Testis (tissue), 3 donors: ENCODE measurements around the gene MCF2L. TPM values are rescaled to one million over a fixed set of nuclear protein-coding genes. Genes with fewer than 3 reads are reported as not detected.

Source experiments
- DNase-seq: peaks from one replicate; pipeline ENCODE4 v3.0.0-alpha.2; 2019
- H3K27ac ChIP-seq, 2 donors: fragments of 200-600 bp; sonication (generic); one replicate each; pipeline ENCODE4 v1.5.1; 2019
- H3K27me3 ChIP-seq: fragments of 200-600 bp; sonication (generic); one replicate; pipeline ENCODE4 v1.5.1; 2019
- H3K36me3 ChIP-seq: fragments of 200-600 bp; sonication (generic); one replicate; pipeline ENCODE4 v1.5.1; 2017; ENCODE audit warnings: low read depth; ENCODE audit errors: missing control alignments
- H3K4me1 ChIP-seq: fragments of 200-600 bp; sonication (generic); one replicate; pipeline ENCODE4 v1.5.1; 2019
- H3K4me3 ChIP-seq, 2 donors: fragments of 200-600 bp; sonication (generic); one replicate each; pipeline ENCODE4 v1.5.1; 2017 to 2019
- H3K9me3 ChIP-seq: fragments of 200-600 bp; sonication (generic); one replicate; pipeline ENCODE4 v1.5.1; 2017
- CTCF ChIP-seq, 3 experiments: fragments of 450-650 bp in 2 of 3; fragments of 200-600 bp in 1 of 3; sonication (generic) in 1 of 3; IDR thresholded peaks; one replicate each; pipeline ENCODE4 v1.5.1; 2016 to 2019; ENCODE audit warnings: antibody characterized with exemption in 3 of 3, mild to moderate bottlenecking in 2 of 3, moderate library complexity in 1 of 3
- POLR2A ChIP-seq: fragments of 450-650 bp; IDR thresholded peaks from one replicate; pipeline ENCODE4 v1.6.1; 2017; ENCODE audit warnings: antibody characterized with exemption, mild to moderate bottlenecking, moderate library complexity
- WGBS, 2 donors: methylation state at CpG; one replicate each; pipeline ENCODE4 v1.1.5; 2018; 5-methylcytosine and 5-hydroxymethylcytosine counted together
- intact Hi-C: fragments of 100-400 bp; cut with DNase I; formaldehyde crosslinking; loops from one replicate; pipeline ENCODE4 v1.15.1; 2023; ENCODE audit warnings: low total_unique reads
- polyA plus RNA-seq: library from polyadenylated mRNA; stranded (reverse); fragments of 350-450 nt; fragmentation: Illumina TruSeq; extraction: RNeasy Lipid Tissue Mini Kit (QIAGEN cat#74804); gene quantifications from one replicate; pipeline ENCODE4 v1.2.3, GENCODE V29; 2014; ENCODE audit warnings: low read depth, low replicate concordance; ENCODE audit not compliant: insufficient read depth
- total RNA-seq, 2 donors: library from RNA; depleted of rRNA; stranded (reverse); fragments of >200 nt; gene quantifications; one replicate each; pipeline ENCODE4 v1.2.3, GENCODE V29; 2016

Gene MCF2L
- total and polyA plus RNA-seq, 3 donors from 2014 or later = 5.0 to 17.6 (median 14.6) TPM

GRCh38 chr13:113005076-113005865 is 36.3 kb downstream of the MCF2L start:
- H3K9me3 ChIP-seq = no peaks in the 10 kb centered on the region
- TF ChIP-seq POLR2A (no peak), CTCF (IDR thresholded peaks at IDR 0.05) (no peak)
- peaks cover 7% of the 10 kb centered on the region for H3K4me1 ChIP-seq
- intact Hi-C loops = no loop called here
- no peak overlapping the region for H3K4me3 ChIP-seq
- no peak overlapping the region for H3K27ac ChIP-seq
- DNase-seq = no peak
- no peaks in the 10 kb centered on the region for H3K27me3 ChIP-seq
- 89 to 92% methylated on average over 22 to 26 of the region's 26 CpGs for WGBS, 2 donors
- H3K36me3 ChIP-seq = no peaks in the 10 kb centered on the region

- no peak for DNase-seq
- Histone ChIP-seq H3K27me3 (no peaks in the 10 kb centered on the region), H3K4me1 (peaks cover 7% of the 10 kb centered on the region), H3K9me3 (no peaks in the 10 kb centered on the region), H3K4me3 (no peak overlapping the region), H3K27ac (no peak overlapping the region), H3K36me3 (no peaks in the 10 kb centered on the region)
- intact Hi-C loops = no loop called here
- TF ChIP-seq POLR2A (no peak), CTCF (IDR thresholded peaks at IDR 0.05) (no peak)
- WGBS, 2 donors = 83 to 94% methylated on average over 12 to 15 of the region's 15 CpGs
Observed at GRCh38 chr13:113005997-113006396, 37.0 kb downstream of the MCF2L start.

GRCh38 chr13:113006660-113007059 is 37.6 kb downstream of the MCF2L start:
- no peaks in the 10 kb centered on the region for H3K9me3 ChIP-seq
- no peaks in the 10 kb centered on the region for H3K27me3 ChIP-seq
- TF ChIP-seq CTCF (IDR thresholded peaks at IDR 0.05) (no peak), POLR2A (no peak)
- H3K27ac ChIP-seq = no peak overlapping the region
- intact Hi-C loops = no loop called here
- no peak overlapping the region for H3K4me3 ChIP-seq
- peaks cover under 1% of the 10 kb centered on the region for H3K4me1 ChIP-seq
- DNase-seq = no peak
- 88 to 95% methylated on average over 14 to 16 of the region's 16 CpGs for WGBS, 2 donors
- no peaks in the 10 kb centered on the region for H3K36me3 ChIP-seq

- intact Hi-C loops = no loop called here
Observed at GRCh38 chr13:113008851-113009250, 39.8 kb downstream of the MCF2L start.

GRCh38 chr13:113009743-113010509 is 40.9 kb downstream of the MCF2L start:
- Histone ChIP-seq H3K36me3 (no peaks in the 10 kb centered on the region), H3K27ac (no peak overlapping the region), H3K27me3 (no peaks in the 10 kb centered on the region), H3K9me3 (no peaks in the 10 kb centered on the region), H3K4me3 (no peak overlapping the region), H3K4me1 (no peaks in the 10 kb centered on the region)
- no peak for DNase-seq
- TF ChIP-seq CTCF (IDR thresholded peaks at IDR 0.05) = no peak
- no peak for TF ChIP-seq POLR2A
- intact Hi-C loops = no loop called here
- 67 to 75% methylated on average over 14 to 17 of the region's 17 CpGs for WGBS, 2 donors

More at GRCh38 chr13:113008851-113009250, 39.8 kb downstream of the MCF2L start:
- no peak for TF ChIP-seq POLR2A
- Histone ChIP-seq H3K4me3 (no peak overlapping the region), H3K9me3 (no peaks in the 10 kb centered on the region), H3K4me1 (no peaks in the 10 kb centered on the region), H3K27ac (no peak overlapping the region), H3K36me3 (no peaks in the 10 kb centered on the region), H3K27me3 (no peaks in the 10 kb centered on the region)
- DNase-seq = no peak
- 82 to 91% methylated on average over 21 to 33 of the region's 33 CpGs for WGBS, 2 donors
